Measurements from ENCODE around the gene C22orf39. TPM values are rescaled to one million over a fixed set of nuclear protein-coding genes. Genes with fewer than 3 reads are reported as not detected.

Gene C22orf39
- polyA plus RNA-seq, 1 donor, result 35.7 TPM

GRCh38 chr22:19477321-19478044 lies 30.0 kb upstream of the C22orf39 start:
- no peak for DNase-seq

- no peak for DNase-seq
Measured at GRCh38 chr22:19476023-19476422, 28.5 kb upstream of the C22orf39 start.

GRCh38 chr22:19473578-19473977 lies 26.1 kb upstream of the C22orf39 start:
- no peak for DNase-seq

- DNase-seq, result no peak
Measured at GRCh38 chr22:19472233-19472632, 24.7 kb upstream of the C22orf39 start.

- DNase-seq, result no peak
Measured at GRCh38 chr22:19471572-19471971, 24.1 kb upstream of the C22orf39 start.

- no peak for DNase-seq
Measured at GRCh38 chr22:19470010-19470409, 22.5 kb upstream of the C22orf39 start.

- no peak for DNase-seq
Measured at GRCh38 chr22:19469421-19469820, 21.9 kb upstream of the C22orf39 start.

- DNase-seq, result no peak
Measured at GRCh38 chr22:19467912-19468311, 20.4 kb upstream of the C22orf39 start.

GRCh38 chr22:19466848-19467752 lies 19.6 kb upstream of the C22orf39 start:
- DNase-seq, result no peak

GRCh38 chr22:19466126-19466716 lies 18.7 kb upstream of the C22orf39 start:
- no peak for DNase-seq

- no peak for DNase-seq
Measured at GRCh38 chr22:19464975-19465374, 17.5 kb upstream of the C22orf39 start.

- no peak for DNase-seq
Measured at GRCh38 chr22:19464546-19464945, 17.0 kb upstream of the C22orf39 start.

- no peak for DNase-seq
Measured at GRCh38 chr22:19463491-19464469, 16.3 kb upstream of the C22orf39 start.

GRCh38 chr22:19463008-19463407 lies 15.5 kb upstream of the C22orf39 start:
- no peak for DNase-seq

- DNase-seq, result no peak
Measured at GRCh38 chr22:19461506-19461905, 14.0 kb upstream of the C22orf39 start.

GRCh38 chr22:19460036-19460435 lies 12.5 kb upstream of the C22orf39 start:
- DNase-seq, result no peak

GRCh38 chr22:19457828-19458428 lies 10.4 kb upstream of the C22orf39 start:
- no peak for DNase-seq

GRCh38 chr22:19456541-19456940 lies 9.0 kb upstream of the C22orf39 start:
- DNase-seq, result no peak

GRCh38 chr22:19455585-19456370 lies 8.3 kb upstream of the C22orf39 start:
- DNase-seq, result no peak

- DNase-seq, result no peak
Measured at GRCh38 chr22:19455033-19455432, 7.5 kb upstream of the C22orf39 start.

GRCh38 chr22:19454156-19454555 lies 6.6 kb upstream of the C22orf39 start:
- no peak for DNase-seq
